Fibroblast of pulmonary artery (primary cell): ENCODE results near the gene LRP1B.

ENCODE experiments used
- DNase-seq: peaks from one replicate; pipeline ENCODE4 v3.0.0-alpha.2; 2010; ENCODE audit warnings: low read depth
- H3K4me3 ChIP-seq: replicated peaks from 2 replicates; pipeline ENCODE4 v1.5.1; 2011; ENCODE audit warnings: low read depth, mild to moderate bottlenecking, control low read depth, low read length, moderate library complexity
- CTCF ChIP-seq: IDR thresholded peaks from 2 replicates; pipeline ENCODE4 v1.5.1; 2011; ENCODE audit warnings: mild to moderate bottlenecking, control low read depth, low read length, inconsistent platforms; ENCODE audit errors: missing control alignments

Gene LRP1B

GRCh38 chr2:141701618-141702017 lies 429.2 kb downstream of the LRP1B start:
- TF ChIP-seq CTCF = no peak
- DNase-seq = no peak
- H3K4me3 ChIP-seq = no peak overlapping the region

- no peak for DNase-seq
- no peak overlapping the region for H3K4me3 ChIP-seq
- no peak for TF ChIP-seq CTCF
Observed at GRCh38 chr2:141699573-141699972, 431.2 kb downstream of the LRP1B start.

GRCh38 chr2:141698500-141698899 lies 432.3 kb downstream of the LRP1B start:
- no peak for TF ChIP-seq CTCF
- no peak overlapping the region for H3K4me3 ChIP-seq
- no peak for DNase-seq

GRCh38 chr2:141697035-141697434 lies 433.8 kb downstream of the LRP1B start:
- DNase-seq = no peak
- no peak for TF ChIP-seq CTCF
- no peak overlapping the region for H3K4me3 ChIP-seq

- no peak for DNase-seq
- H3K4me3 ChIP-seq = no peak overlapping the region
- no peak for TF ChIP-seq CTCF
Observed at GRCh38 chr2:141694180-141694579, 436.6 kb downstream of the LRP1B start.

GRCh38 chr2:141692829-141693228 lies 438.0 kb downstream of the LRP1B start:
- no peak for DNase-seq
- no peak overlapping the region for H3K4me3 ChIP-seq
- TF ChIP-seq CTCF = no peak

GRCh38 chr2:141676139-141676538 lies 454.7 kb downstream of the LRP1B start:
- TF ChIP-seq CTCF = no peak
- no peak overlapping the region for H3K4me3 ChIP-seq
- DNase-seq = no peak
